Vagina (tissue), 2 donors: Measurements from ENCODE around the gene SKAP1.

Source experiments
- POLR2A ChIP-seq, 2 donors: fragments of 450-650 bp; IDR thresholded peaks; one replicate each; pipeline ENCODE4 v1.6.1; 2017; ENCODE audit warnings: antibody characterized with exemption in 2 of 2, mild to moderate bottlenecking in 2 of 2, moderate library complexity in 2 of 2
- POLR2AphosphoS5 ChIP-seq, 2 donors: sonication (generic); formaldehyde crosslinking; IDR thresholded peaks; one replicate each; pipeline ENCODE4 v1.9.0; 2017; ENCODE audit warnings: antibody characterized with exemption in 2 of 2, mild to moderate bottlenecking in 2 of 2, low read depth in 1 of 2; ENCODE audit not compliant: insufficient read depth in 1 of 2
- TF ChIP-seq, protein P1 (sequence below), 3 experiments: fragments of 450-650 bp in 2 of 3; fragments of 200-600 bp in 1 of 3; sonication (generic) in 1 of 3; IDR thresholded peaks; one replicate each; pipeline ENCODE4 v1.5.1; 2017 to 2019; ENCODE audit warnings: antibody characterized with exemption in 3 of 3, mild to moderate bottlenecking in 2 of 3, moderate library complexity in 2 of 3

DNA sequence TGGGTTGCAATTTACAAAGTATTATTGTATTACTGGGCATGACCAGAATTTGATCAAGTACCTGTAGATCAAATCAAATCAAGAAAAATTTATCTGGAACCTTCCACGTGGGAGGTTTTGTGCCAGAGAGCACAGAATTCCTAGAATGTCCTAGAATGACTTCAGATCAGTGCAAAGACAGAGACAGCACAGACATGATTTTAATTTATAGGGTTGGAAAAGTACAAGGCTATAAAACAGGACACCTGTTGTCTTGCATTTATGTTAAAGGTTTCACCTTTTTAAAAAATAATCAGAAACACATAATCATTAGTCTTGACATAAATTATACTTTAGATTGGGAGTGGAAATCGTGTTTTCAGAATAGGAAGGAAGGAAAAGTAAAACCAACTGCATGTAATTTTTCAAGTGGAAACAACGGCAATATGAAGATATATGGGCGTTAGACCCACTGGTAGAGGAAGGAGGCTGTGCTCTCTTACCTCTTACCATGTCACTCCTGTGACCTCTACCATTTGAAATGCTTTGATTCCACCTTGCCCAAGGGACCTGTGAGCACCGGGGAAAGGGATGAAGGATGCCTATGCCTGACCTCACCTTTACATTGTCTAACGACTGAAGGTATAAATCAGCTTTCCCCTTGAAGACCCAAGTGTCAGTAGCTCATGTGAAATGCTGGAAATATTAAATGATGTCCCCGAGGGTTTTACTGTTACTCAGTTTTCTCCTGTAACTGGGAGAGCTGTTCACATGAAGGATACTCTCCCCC lies 222.1 kb downstream of the SKAP1 start:
- TF ChIP-seq, protein P1, sequence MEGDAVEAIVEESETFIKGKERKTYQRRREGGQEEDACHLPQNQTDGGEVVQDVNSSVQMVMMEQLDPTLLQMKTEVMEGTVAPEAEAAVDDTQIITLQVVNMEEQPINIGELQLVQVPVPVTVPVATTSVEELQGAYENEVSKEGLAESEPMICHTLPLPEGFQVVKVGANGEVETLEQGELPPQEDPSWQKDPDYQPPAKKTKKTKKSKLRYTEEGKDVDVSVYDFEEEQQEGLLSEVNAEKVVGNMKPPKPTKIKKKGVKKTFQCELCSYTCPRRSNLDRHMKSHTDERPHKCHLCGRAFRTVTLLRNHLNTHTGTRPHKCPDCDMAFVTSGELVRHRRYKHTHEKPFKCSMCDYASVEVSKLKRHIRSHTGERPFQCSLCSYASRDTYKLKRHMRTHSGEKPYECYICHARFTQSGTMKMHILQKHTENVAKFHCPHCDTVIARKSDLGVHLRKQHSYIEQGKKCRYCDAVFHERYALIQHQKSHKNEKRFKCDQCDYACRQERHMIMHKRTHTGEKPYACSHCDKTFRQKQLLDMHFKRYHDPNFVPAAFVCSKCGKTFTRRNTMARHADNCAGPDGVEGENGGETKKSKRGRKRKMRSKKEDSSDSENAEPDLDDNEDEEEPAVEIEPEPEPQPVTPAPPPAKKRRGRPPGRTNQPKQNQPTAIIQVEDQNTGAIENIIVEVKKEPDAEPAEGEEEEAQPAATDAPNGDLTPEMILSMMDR (IDR thresholded peaks at IDR 0.05): no peak
- TF ChIP-seq POLR2A (IDR thresholded peaks at IDR 0.05) (no peak), POLR2AphosphoS5 (IDR thresholded peaks at IDR 0.05; ENCODE audit: insufficient read depth in 1 of 2, low read depth in 1 of 2) (no peak)
